ENCODE measurements around the gene DLGAP3. TPM values are rescaled to one million over a fixed set of nuclear protein-coding genes. Genes with fewer than 3 reads are reported as not detected.

Gene DLGAP3
- total RNA-seq, 4 donors from 2014 or later, result 0.06 to 0.83 (median 0.40) TPM

GRCh38 chr1:34914958-34915357 lies 14.5 kb downstream of the DLGAP3 start:
- WGBS, result 90% methylated on average over 2 of the region's 2 CpGs
- H3K27ac ChIP-seq (replicated peaks in 1 of 4), result no peak overlapping the region
- H3K9me3 ChIP-seq, result no peaks in the 10 kb centered on the region
- DNase-seq (ENCODE audit: extremely low spot score), result no peak
- no peaks in the 10 kb centered on the region for H3K36me3 ChIP-seq
- H3K4me1 ChIP-seq, result peaks cover 0 to 5% (median 0%) of the 10 kb centered on the region in 4 donors
- H3K27me3 ChIP-seq, result peaks cover 0 to 31% (median 1%) of the 10 kb centered on the region in 4 donors
- intact Hi-C loops (cut with DNase I), result no loop called here
- TF ChIP-seq CTCF (IDR thresholded peaks at IDR 0.05), result no peak
- TF ChIP-seq POLR2AphosphoS5 (IDR thresholded peaks at IDR 0.05), result no peak
- no peak for TF ChIP-seq EP300 (IDR thresholded peaks at IDR 0.05)
- TF ChIP-seq POLR2A (IDR thresholded peaks at IDR 0.05; ENCODE audit: low read depth), result no peak
- H3K4me3 ChIP-seq, result no peak overlapping the region

DNA sequence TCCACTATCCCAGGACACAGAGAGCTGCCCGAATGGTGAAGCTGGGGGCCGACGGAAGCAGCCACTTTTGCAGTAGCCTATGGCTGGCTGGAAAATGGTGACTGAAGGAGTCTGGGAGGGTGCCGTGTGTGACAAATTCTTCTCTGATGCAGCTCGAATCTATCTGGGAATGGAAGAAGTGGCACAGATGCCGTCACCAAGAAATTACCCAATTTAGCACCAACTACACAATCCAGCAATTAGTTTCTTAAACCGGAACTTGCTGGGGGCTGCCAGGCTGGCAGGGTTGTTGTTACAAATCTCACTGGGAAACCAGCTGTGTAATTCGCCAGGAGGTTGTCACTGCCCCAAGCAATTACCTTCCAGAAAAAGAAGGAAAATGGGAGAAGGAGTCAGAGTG lies 18.0 kb downstream of the DLGAP3 start:
- Histone ChIP-seq H3K4me1 (no peaks in the 10 kb centered on the region), H3K36me3 (no peaks in the 10 kb centered on the region), H3K4me3 (no peak overlapping the region), H3K27me3 (peaks cover 0 to 24% (median 1%) of the 10 kb centered on the region in 4 donors), H3K9me3 (no peaks in the 10 kb centered on the region), H3K27ac (replicated peaks in 1 of 4) (no peak overlapping the region)
- no peak for DNase-seq (ENCODE audit: extremely low spot score)
- TF ChIP-seq EP300 (IDR thresholded peaks at IDR 0.05), result no peak
- no peak for TF ChIP-seq POLR2AphosphoS5 (IDR thresholded peaks at IDR 0.05)
- TF ChIP-seq POLR2A (IDR thresholded peaks at IDR 0.05; ENCODE audit: low read depth), result no peak
- TF ChIP-seq CTCF (IDR thresholded peaks at IDR 0.05), result no peak
- 84% methylated on average over 3 of the region's 8 CpGs for WGBS
- intact Hi-C loops (cut with DNase I), result no loop called here

DNA sequence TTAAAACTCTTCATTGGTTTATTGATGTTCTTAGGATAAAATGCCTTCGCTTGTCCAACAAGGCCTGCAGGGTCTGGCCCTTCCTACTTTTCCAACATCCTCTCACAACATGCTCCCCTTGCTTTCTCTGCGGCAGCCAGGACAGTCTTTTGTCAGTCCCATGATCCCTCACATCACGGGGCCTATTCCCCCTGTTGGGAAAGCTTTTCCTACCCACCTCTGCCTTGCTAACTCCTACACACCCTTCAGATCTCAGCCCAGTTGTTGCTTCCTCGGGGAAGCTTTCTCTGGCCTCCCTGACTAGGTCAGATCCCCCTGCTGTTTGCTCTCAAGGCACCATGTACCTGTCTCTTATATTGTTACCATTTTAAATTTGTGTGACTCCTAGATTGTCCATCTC lies 19.0 kb downstream of the DLGAP3 start:
- H3K9me3 ChIP-seq, result no peaks in the 10 kb centered on the region
- no peak for DNase-seq (ENCODE audit: extremely low spot score)
- no peak overlapping the region for H3K4me3 ChIP-seq
- intact Hi-C loops (cut with DNase I), result no loop called here
- WGBS, result 73% methylated on average over 4 of the region's 4 CpGs
- peaks cover 0 to 24% (median 1%) of the 10 kb centered on the region in 4 donors for H3K27me3 ChIP-seq
- TF ChIP-seq CTCF (IDR thresholded peaks at IDR 0.05) (no peak), POLR2A (IDR thresholded peaks at IDR 0.05; ENCODE audit: low read depth) (no peak), EP300 (IDR thresholded peaks at IDR 0.05) (no peak), POLR2AphosphoS5 (IDR thresholded peaks at IDR 0.05) (no peak)
- H3K36me3 ChIP-seq, result no peaks in the 10 kb centered on the region
- H3K27ac ChIP-seq (replicated peaks in 1 of 4), result no peak overlapping the region
- H3K4me1 ChIP-seq, result no peaks in the 10 kb centered on the region

DNA sequence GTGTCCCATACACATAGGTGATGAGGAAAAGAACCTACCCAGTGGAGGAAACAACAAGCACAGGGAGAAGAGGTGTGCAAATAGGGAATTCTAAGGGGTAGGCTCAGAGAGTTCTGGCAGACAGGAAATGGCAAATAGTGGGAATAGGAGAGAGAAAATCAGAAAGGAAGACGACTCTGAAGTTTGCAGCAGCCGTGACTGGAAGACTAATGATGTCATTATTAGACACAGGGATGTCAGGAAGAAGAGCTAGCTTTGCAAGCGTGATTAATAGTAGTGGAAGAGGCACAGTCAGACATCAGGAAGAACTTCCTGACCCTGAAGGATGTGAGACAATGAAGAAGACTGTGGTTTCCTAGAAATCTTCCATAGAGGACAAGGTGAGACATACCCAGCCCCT lies 21.1 kb downstream of the DLGAP3 start:
- H3K4me1 ChIP-seq, result no peaks in the 10 kb centered on the region
- no peak for DNase-seq (ENCODE audit: extremely low spot score)
- WGBS, result 54% methylated on average over 3 of the region's 3 CpGs
- H3K27ac ChIP-seq (replicated peaks in 1 of 4), result no peak overlapping the region
- no peak for TF ChIP-seq CTCF (IDR thresholded peaks at IDR 0.05)
- no peak for TF ChIP-seq POLR2AphosphoS5 (IDR thresholded peaks at IDR 0.05)
- TF ChIP-seq POLR2A (IDR thresholded peaks at IDR 0.05; ENCODE audit: low read depth), result no peak
- TF ChIP-seq EP300 (IDR thresholded peaks at IDR 0.05), result no peak
- no peaks in the 10 kb centered on the region for H3K9me3 ChIP-seq
- H3K4me3 ChIP-seq, result no peak overlapping the region
- intact Hi-C loops (cut with DNase I), result no loop called here
- H3K36me3 ChIP-seq, result no peaks in the 10 kb centered on the region
- peaks cover 0 to 18% (median 1%) of the 10 kb centered on the region in 4 donors for H3K27me3 ChIP-seq

DNA sequence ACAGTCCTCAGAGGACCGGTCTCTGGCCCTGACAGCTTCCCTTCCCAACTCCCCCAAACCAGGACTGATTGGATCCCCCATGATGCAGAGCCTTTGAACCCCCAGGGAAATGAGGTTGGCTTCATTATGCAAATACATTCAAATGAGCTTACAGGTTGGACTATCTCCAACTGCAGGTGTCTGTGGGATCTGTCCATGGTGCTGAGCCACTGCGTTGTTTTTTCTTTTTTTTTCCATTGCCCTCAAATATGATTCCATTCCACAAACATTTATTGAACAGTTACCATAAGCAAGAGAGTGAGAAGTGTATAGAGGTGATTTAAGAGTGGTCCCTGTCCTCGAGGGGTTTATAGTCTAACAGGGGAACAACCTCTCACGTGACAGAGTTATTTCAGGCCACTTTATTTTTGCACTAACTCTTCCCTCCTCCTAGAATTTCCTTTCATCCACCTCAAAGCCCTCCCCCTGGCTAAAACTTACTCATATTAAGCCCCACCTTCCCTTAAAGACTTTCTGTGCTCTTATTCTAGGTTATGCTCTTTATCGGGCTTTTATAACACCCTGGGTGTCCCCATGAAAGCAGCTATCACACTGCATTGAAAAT lies 21.9 kb downstream of the DLGAP3 start:
- WGBS, result 61% methylated on average over 5 of the region's 5 CpGs
- TF ChIP-seq POLR2A (IDR thresholded peaks at IDR 0.05; ENCODE audit: low read depth) (no peak), EP300 (IDR thresholded peaks at IDR 0.05) (no peak), POLR2AphosphoS5 (IDR thresholded peaks at IDR 0.05) (no peak), CTCF (IDR thresholded peaks at IDR 0.05) (no peak)
- H3K4me3 ChIP-seq, result no peak overlapping the region
- no peaks in the 10 kb centered on the region for H3K9me3 ChIP-seq
- peaks cover 0 to 23% (median 1%) of the 10 kb centered on the region in 4 donors for H3K27me3 ChIP-seq
- no peaks in the 10 kb centered on the region for H3K4me1 ChIP-seq
- DNase-seq (ENCODE audit: extremely low spot score), result no peak
- H3K27ac ChIP-seq (replicated peaks in 1 of 4), result no peak overlapping the region
- intact Hi-C loops (cut with DNase I), result no loop called here
- no peaks in the 10 kb centered on the region for H3K36me3 ChIP-seq

Data from esophagus muscularis mucosa (tissue), 4 donors.